CD4-positive, alpha-beta T cell (primary cell): ENCODE measurements around the gene VAPB. TPM values are rescaled to one million over a fixed set of nuclear protein-coding genes. Genes with fewer than 3 reads are reported as not detected.

ENCODE experiments used
- ATAC-seq: fragments of 200-7000 bp; cut with Tn5 transposase; one replicate; pipeline ENCODE4 v1.10.0; 2022; ENCODE audit warnings: mild to moderate bottlenecking; ENCODE audit not compliant: poor library complexity
- CTCF ChIA-PET: fragments of 350-600 bp; sonication (Branson Sonifier 250); formaldehyde crosslinking; loops from one replicate; lab custom pipeline; 2021; ENCODE audit warnings: antibody characterized with exemption, inconsistent platforms; lab: Charles Lee
- POLR2A ChIA-PET: fragments of 350-600 bp; sonication (Branson Sonifier 250); formaldehyde crosslinking; loops from one replicate; lab custom pipeline; 2021; ENCODE audit warnings: antibody characterized with exemption, inconsistent platforms; lab: Charles Lee
- DNase-seq, 14 experiments: peaks; one replicate each; pipeline ENCODE4 v3.0.0-alpha.2; 2013 to 2020; ENCODE audit warnings: mixed read lengths in 2 of 14
- H3K27ac ChIP-seq, 2 donors: one replicate each; pipeline versions ENCODE4 v1.5.1 to v1.7.0; 2013; ENCODE audit warnings: low read length in 2 of 2, low read depth in 1 of 2, mild to moderate bottlenecking in 1 of 2
- H3K27me3 ChIP-seq, 2 experiments: 1 replicate in 1 of 2; 2 replicates in 1 of 2; pipeline versions ENCODE4 v1.6.1 to v1.7.0; 2013; ENCODE audit warnings: low read length in 2 of 2, control low read depth in 1 of 2, mild to moderate bottlenecking in 1 of 2, moderate library complexity in 1 of 2; ENCODE audit not compliant: insufficient read depth in 2 of 2, control insufficient read depth in 1 of 2
- H3K36me3 ChIP-seq: one replicate; pipeline ENCODE4 v1.6.1; 2013; ENCODE audit warnings: low read length, control low read depth; ENCODE audit not compliant: insufficient read depth
- H3K4me1 ChIP-seq: one replicate; pipeline ENCODE4 v1.6.1; 2013; ENCODE audit warnings: low read length, control low read depth; ENCODE audit not compliant: insufficient read depth
- H3K4me3 ChIP-seq: one replicate; pipeline ENCODE4 v1.5.1; 2013; ENCODE audit warnings: mild to moderate bottlenecking, low read length, moderate library complexity
- H3K9me3 ChIP-seq, 2 experiments: 1 replicate in 1 of 2; 2 replicates in 1 of 2; pipeline versions ENCODE4 v1.6.1 to v1.7.0; 2013; ENCODE audit warnings: low read length in 2 of 2, mild to moderate bottlenecking in 2 of 2, control low read depth in 1 of 2, moderate library complexity in 1 of 2; ENCODE audit not compliant: control insufficient read depth in 1 of 2, insufficient read depth in 1 of 2
- H3K27ac Mint-ChIP-seq: one replicate; pipeline ENCODE4 v1.8.0; 2020; ENCODE audit warnings: mixed read lengths
- H3K27me3 Mint-ChIP-seq: one replicate; pipeline ENCODE4 v1.8.0; 2021; ENCODE audit warnings: mixed read lengths
- H3K36me3 Mint-ChIP-seq: one replicate; pipeline ENCODE4 v1.8.0; 2021; ENCODE audit warnings: low read depth, mixed read lengths
- H3K4me1 Mint-ChIP-seq: one replicate; pipeline ENCODE4 v1.8.0; 2021; ENCODE audit warnings: low read depth, mixed read lengths
- H3K4me3 Mint-ChIP-seq: one replicate; pipeline ENCODE4 v1.8.0; 2020; ENCODE audit warnings: mild to moderate bottlenecking, mixed read lengths
- H3K9me3 Mint-ChIP-seq: one replicate; pipeline ENCODE4 v1.8.0; 2020; ENCODE audit warnings: mixed read lengths
- intact Hi-C, 2 experiments: fragments of 100-400 bp; cut with DNase I in 1 of 2; cut with micrococcal nuclease in 1 of 2; formaldehyde crosslinking; loops; one replicate each; pipeline versions ENCODE4 v1.15.1 to v1.9.0; 2023 to 2025; cut with DNase I, micrococcal nuclease
- total RNA-seq, 174 experiments: library from RNA in 2 of 174; stranded (reverse) in 2 of 174; gene quantifications; one replicate each; pipeline ENCODE4 v1.2.3 and lab custom pipeline; 2021 to 2026
- TF ChIP-seq, protein P1 (sequence below): fragments of 200-600 bp; IDR thresholded peaks from one replicate; pipeline ENCODE4 v1.8.0; 2022; ENCODE audit warnings: antibody characterized with exemption, mild to moderate bottlenecking

Gene VAPB
- total RNA-seq, 2 experiments from 2014 or later = 25.2 to 29.4 TPM

GRCh38 chr20:58449681-58450221 lies 60.7 kb downstream of the VAPB start:
- Histone ChIP-seq H3K9me3 (no peaks in the 10 kb centered on the region), H3K36me3 (peaks cover 25% of the 10 kb centered on the region), H3K4me1 (no peaks in the 10 kb centered on the region), H3K27ac (no peak overlapping the region), H3K27me3 (no peaks in the 10 kb centered on the region), H3K4me3 (no peak overlapping the region)
- Mint-ChIP-seq H3K4me3 (no peak overlapping the region), H3K36me3 (peaks cover 73% of the 10 kb centered on the region), H3K4me1 (no peaks in the 10 kb centered on the region), H3K27ac (no peak overlapping the region), H3K9me3 (no peaks in the 10 kb centered on the region), H3K27me3 (no peaks in the 10 kb centered on the region)
- intact Hi-C loops = loop anchor here in 1 of 2 experiments (10.0 kb wide), 1 partner anchor 55 kb away; no protein-coding TSS in a partner anchor
- no peak for ATAC-seq
- DNase-seq = no peak
- POLR2A ChIA-PET = no interaction called here
- TF ChIP-seq, protein P1, sequence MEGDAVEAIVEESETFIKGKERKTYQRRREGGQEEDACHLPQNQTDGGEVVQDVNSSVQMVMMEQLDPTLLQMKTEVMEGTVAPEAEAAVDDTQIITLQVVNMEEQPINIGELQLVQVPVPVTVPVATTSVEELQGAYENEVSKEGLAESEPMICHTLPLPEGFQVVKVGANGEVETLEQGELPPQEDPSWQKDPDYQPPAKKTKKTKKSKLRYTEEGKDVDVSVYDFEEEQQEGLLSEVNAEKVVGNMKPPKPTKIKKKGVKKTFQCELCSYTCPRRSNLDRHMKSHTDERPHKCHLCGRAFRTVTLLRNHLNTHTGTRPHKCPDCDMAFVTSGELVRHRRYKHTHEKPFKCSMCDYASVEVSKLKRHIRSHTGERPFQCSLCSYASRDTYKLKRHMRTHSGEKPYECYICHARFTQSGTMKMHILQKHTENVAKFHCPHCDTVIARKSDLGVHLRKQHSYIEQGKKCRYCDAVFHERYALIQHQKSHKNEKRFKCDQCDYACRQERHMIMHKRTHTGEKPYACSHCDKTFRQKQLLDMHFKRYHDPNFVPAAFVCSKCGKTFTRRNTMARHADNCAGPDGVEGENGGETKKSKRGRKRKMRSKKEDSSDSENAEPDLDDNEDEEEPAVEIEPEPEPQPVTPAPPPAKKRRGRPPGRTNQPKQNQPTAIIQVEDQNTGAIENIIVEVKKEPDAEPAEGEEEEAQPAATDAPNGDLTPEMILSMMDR = no peak
- CTCF ChIA-PET = no interaction called here

DNA sequence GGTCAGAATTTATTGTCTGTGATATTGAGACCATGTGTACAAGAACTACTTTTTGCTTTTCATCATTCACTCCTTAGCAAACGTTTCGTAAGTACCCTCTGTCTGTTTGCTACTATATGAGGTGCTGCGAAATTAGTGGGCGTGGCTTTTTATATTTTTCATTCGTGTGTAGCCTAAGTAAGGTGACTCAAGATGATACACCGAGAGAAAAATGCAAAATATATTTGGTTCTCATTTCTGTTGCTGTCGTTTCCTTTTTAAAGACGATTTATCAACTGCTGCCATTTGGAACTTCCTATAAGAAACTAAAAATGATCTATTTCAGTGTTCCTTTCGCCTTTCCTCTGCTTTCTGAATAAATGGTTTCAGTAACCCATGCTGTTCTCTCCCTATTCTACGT lies 61.2 kb downstream of the VAPB start:
- peaks cover 20% of the 10 kb centered on the region for H3K36me3 ChIP-seq
- ChIA-PET CTCF (no interaction called here), POLR2A (no interaction called here)
- DNase-seq (no peak), ATAC-seq (no peak)
- no peak overlapping the region for H3K4me3 Mint-ChIP-seq
- H3K27ac ChIP-seq = no peak overlapping the region
- H3K4me1 ChIP-seq = no peaks in the 10 kb centered on the region
- H3K27me3 ChIP-seq = no peaks in the 10 kb centered on the region
- H3K36me3 Mint-ChIP-seq = peaks cover 72% of the 10 kb centered on the region
- TF ChIP-seq, protein P1 = no peak
- no peak overlapping the region for H3K4me3 ChIP-seq
- H3K4me1 Mint-ChIP-seq = no peaks in the 10 kb centered on the region
- intact Hi-C loops = no loop called here
- no peaks in the 10 kb centered on the region for H3K9me3 ChIP-seq
- H3K27ac Mint-ChIP-seq = no peak overlapping the region
- H3K9me3 Mint-ChIP-seq = no peaks in the 10 kb centered on the region
- H3K27me3 Mint-ChIP-seq = no peaks in the 10 kb centered on the region

DNA sequence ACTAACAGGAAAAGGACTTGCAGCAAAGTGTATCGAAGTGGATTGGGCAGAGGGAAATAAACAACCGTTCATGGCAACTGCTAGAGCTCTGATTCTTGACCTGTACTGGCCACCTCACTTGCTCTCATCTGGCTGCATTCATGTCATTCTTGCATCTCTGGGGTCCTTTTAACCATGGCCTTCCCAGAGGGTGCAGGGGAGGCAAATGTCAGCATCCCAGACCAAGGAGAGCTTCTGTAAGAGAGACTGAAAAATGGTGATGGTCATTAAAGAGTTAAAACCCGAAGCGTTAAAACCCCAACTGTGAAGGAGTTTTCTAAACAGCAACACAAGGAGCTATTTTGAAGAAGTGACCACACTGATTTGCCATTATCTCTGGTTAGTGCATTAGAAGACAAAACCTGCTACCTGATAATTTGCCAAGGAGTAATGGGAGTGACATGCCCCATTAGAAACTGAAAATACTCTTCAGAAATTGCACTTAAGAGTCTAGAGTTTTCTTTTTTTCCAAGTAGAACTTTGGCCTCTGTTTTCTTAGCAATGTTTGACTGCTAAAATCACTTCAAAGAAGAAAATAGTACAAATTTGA lies 63.7 kb downstream of the VAPB start:
- Histone ChIP-seq H3K36me3 (peaks cover 12% of the 10 kb centered on the region), H3K4me1 (no peaks in the 10 kb centered on the region), H3K27me3 (no peaks in the 10 kb centered on the region), H3K4me3 (no peak overlapping the region), H3K27ac (no peak overlapping the region), H3K9me3 (no peaks in the 10 kb centered on the region)
- DNase-seq (no peak), ATAC-seq (no peak)
- TF ChIP-seq, protein P1 = no peak
- Mint-ChIP-seq H3K4me1 (no peaks in the 10 kb centered on the region), H3K4me3 (no peak overlapping the region), H3K36me3 (peaks cover 59% of the 10 kb centered on the region), H3K27ac (no peak overlapping the region), H3K9me3 (no peaks in the 10 kb centered on the region), H3K27me3 (no peaks in the 10 kb centered on the region)
- POLR2A ChIA-PET = no interaction called here
- intact Hi-C loops = no loop called here
- CTCF ChIA-PET = no interaction called here
